Transverse colon (tissue), 4 donors: ENCODE data around the gene CAPN15. TPM values are rescaled to one million over a fixed set of nuclear protein-coding genes. Genes with fewer than 3 reads are reported as not detected.

ENCODE experiments used
- DNase-seq: peaks from one replicate; pipeline ENCODE4 v3.0.0-alpha.2; 2019
- H3K27ac ChIP-seq, 4 donors: fragments of 200-600 bp; sonication (generic); 2 replicates each; pipeline ENCODE4 v1.5.1; 2016 to 2018; ENCODE audit warnings: inconsistent platforms in 4 of 4
- H3K27me3 ChIP-seq: fragments of 200-600 bp; sonication (generic); 2 replicates; pipeline ENCODE4 v1.5.1; 2017; ENCODE audit warnings: inconsistent platforms
- H3K36me3 ChIP-seq, 4 donors: fragments of 200-600 bp; sonication (generic); 2 replicates each; pipeline ENCODE4 v1.5.1; 2017 to 2019; ENCODE audit warnings: inconsistent platforms in 4 of 4
- H3K4me1 ChIP-seq, 4 donors: fragments of 200-600 bp; sonication (generic); 2 replicates each; pipeline ENCODE4 v1.5.1; 2017 to 2020; ENCODE audit warnings: inconsistent platforms in 4 of 4
- H3K4me3 ChIP-seq, 4 donors: fragments of 200-600 bp; sonication (generic); 1 replicate in 1 of 4; 2 replicates in 3 of 4; pipeline versions ENCODE4 v1.5.1 to v1.6.1; 2017 to 2019; ENCODE audit warnings: inconsistent platforms in 4 of 4
- H3K9me3 ChIP-seq, 2 donors: fragments of 200-600 bp; sonication (generic); 2 replicates each; pipeline ENCODE4 v1.5.1; 2017 to 2019; ENCODE audit warnings: inconsistent platforms in 2 of 2
- EP300 ChIP-seq: sonication (generic); formaldehyde crosslinking; IDR thresholded peaks from one replicate; pipeline ENCODE4 v1.6.1; 2017; ENCODE audit warnings: antibody characterized with exemption, low read depth
- POLR2A ChIP-seq: fragments of 450-650 bp; IDR thresholded peaks from one replicate; pipeline ENCODE4 v1.6.1; 2016; ENCODE audit warnings: antibody characterized with exemption, mild to moderate bottlenecking, moderate library complexity
- POLR2AphosphoS5 ChIP-seq, 3 donors: sonication (generic); formaldehyde crosslinking; IDR thresholded peaks; one replicate each; pipeline ENCODE4 v1.6.1; 2016; ENCODE audit warnings: antibody characterized with exemption in 3 of 3
- WGBS, 2 donors: methylation state at CpG; one replicate each; pipeline ENCODE4 v1.1.5; 2018; ENCODE audit warnings: low coverage in 1 of 2; 5-methylcytosine and 5-hydroxymethylcytosine counted together
- in situ Hi-C, 4 donors: fragments of 200-750 bp; cut with MboI; loops; one replicate each; pipeline versions ENCODE4 v1.15.0 to v1.15.1; 2017; ENCODE audit warnings: low sequenced_read_pairs in 3 of 4, low pct_ligation_motif_present in 1 of 4, low pct_unique_long_range_greater_than_20kb in 1 of 4
- intact Hi-C: fragments of 100-400 bp; cut with DNase I; formaldehyde crosslinking; loops from one replicate; pipeline ENCODE4 v1.15.1; 2023; ENCODE audit warnings: low total_unique reads
- total RNA-seq, 4 donors: library from RNA; depleted of rRNA; stranded (reverse); fragments of >200 nt; gene quantifications; one replicate each; pipeline ENCODE4 v1.1.0, GENCODE V29; 2016
- TF ChIP-seq, protein P1 (sequence below), 5 experiments: fragments of 200-600 bp in 3 of 5; fragments of 450-650 bp in 2 of 5; sonication (generic) in 3 of 5; IDR thresholded peaks; 1 replicate in 2 of 5; 2 replicates in 3 of 5; pipeline ENCODE4 v1.5.1; 2016 to 2017; ENCODE audit warnings: antibody characterized with exemption in 5 of 5, inconsistent platforms in 3 of 5, mild to moderate bottlenecking in 2 of 5, moderate library complexity in 1 of 5

The CAPN15 gene
- total RNA-seq, 4 donors from 2014 or later, result 108 to 388 (median 175) TPM

DNA sequence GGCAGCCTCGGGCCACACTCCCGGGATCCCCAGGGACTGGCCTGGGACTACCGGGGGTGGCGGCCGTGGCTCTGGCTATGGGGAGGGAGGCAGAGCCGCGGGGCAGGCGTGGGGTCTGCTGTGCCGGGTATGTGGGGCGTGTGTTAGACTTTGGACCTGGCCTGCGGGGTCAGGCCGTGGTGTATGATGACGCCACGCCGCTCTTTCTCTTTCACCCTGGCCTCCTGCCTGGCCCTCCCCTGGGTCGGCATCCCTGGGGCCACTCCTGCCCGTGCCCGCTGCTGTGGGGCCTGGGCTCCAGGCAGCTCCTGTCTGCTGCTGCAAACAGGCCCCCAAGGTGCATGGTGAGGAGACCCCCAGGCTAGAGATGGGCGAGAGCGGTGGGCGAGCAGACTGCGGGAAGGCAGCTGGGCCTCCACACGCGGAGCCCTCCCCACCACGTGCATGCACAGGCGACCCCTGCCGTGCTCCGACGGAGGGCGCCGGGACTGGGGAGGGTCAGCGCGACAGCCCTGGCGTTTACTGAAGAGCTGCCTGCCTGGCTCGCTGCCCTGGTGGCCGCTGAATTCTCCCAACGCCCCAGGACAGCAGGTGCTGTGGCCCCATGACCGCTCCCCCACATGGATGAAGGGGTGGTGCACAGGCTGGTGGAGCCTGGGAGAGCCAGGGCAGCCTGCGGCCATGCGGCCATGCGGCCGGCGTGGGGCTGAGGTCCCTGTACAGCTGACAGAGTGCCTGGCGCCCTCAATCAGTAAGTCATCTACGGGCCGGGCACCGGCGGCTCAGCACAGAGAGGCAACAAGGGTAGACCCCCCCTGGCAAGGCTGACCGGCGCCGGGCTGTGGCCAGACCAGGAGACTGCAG, 16.0 kb downstream of the CAPN15 start:
- intact Hi-C loops, result no loop called here
- DNase-seq, result no peak
- Histone ChIP-seq H3K4me1 (peaks cover 0 to 6% (median 0%) of the 10 kb centered on the region in 4 donors), H3K27me3 (no peaks in the 10 kb centered on the region), H3K36me3 (peaks cover 0 to under 1% (median 0%) of the 10 kb centered on the region in 4 donors), H3K4me3 (no peak overlapping the region), H3K9me3 (no peaks in the 10 kb centered on the region), H3K27ac (no peak overlapping the region)
- in situ Hi-C loops, result no loop called here
- 89% methylated on average over 51 of the region's 51 CpGs; no CpG with 5 or more reads in 1 of the 2 donors for WGBS, 2 donors
- TF ChIP-seq EP300 (no peak), POLR2AphosphoS5 (IDR thresholded peaks at IDR 0.05) (no peak), POLR2A (no peak)
- TF ChIP-seq, protein P1, sequence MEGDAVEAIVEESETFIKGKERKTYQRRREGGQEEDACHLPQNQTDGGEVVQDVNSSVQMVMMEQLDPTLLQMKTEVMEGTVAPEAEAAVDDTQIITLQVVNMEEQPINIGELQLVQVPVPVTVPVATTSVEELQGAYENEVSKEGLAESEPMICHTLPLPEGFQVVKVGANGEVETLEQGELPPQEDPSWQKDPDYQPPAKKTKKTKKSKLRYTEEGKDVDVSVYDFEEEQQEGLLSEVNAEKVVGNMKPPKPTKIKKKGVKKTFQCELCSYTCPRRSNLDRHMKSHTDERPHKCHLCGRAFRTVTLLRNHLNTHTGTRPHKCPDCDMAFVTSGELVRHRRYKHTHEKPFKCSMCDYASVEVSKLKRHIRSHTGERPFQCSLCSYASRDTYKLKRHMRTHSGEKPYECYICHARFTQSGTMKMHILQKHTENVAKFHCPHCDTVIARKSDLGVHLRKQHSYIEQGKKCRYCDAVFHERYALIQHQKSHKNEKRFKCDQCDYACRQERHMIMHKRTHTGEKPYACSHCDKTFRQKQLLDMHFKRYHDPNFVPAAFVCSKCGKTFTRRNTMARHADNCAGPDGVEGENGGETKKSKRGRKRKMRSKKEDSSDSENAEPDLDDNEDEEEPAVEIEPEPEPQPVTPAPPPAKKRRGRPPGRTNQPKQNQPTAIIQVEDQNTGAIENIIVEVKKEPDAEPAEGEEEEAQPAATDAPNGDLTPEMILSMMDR (IDR thresholded peaks at IDR 0.05), result no peak

DNA sequence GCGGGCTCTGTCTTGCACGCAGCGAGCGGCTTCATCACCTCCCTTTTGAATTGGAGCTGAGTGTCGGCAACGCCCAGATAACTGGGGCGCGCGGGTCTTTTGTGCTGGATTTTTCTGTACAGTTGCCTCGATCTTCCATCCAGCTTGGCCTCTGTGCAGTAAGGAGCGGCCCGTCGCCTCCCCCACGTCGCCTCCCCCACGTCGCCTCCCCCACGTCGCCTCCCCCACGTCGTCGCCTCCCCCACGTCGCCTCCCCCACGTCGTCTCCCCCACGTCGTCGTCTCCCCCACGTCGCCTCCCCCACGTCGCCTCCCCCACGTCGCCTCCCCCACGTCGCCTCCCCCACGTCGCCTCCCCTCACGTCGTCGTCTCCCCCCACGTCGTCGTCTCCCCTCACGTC, 17.0 kb downstream of the CAPN15 start:
- in situ Hi-C loops (no loop called here), intact Hi-C loops (no loop called here)
- H3K36me3 ChIP-seq, result peaks cover 0 to 9% (median 0%) of the 10 kb centered on the region in 4 donors
- TF ChIP-seq POLR2AphosphoS5 (IDR thresholded peaks at IDR 0.05) (no peak), EP300 (no peak), POLR2A (no peak)
- TF ChIP-seq, protein P1 (IDR thresholded peaks at IDR 0.05), result no peak
- H3K27me3 ChIP-seq, result no peaks in the 10 kb centered on the region
- no peak for DNase-seq
- H3K9me3 ChIP-seq, result no peaks in the 10 kb centered on the region
- no peak overlapping the region for H3K27ac ChIP-seq
- H3K4me1 ChIP-seq, result peaks cover 0 to 6% (median 0%) of the 10 kb centered on the region in 4 donors
- 96% methylated on average over 20 of the region's 46 CpGs; no CpG with 5 or more reads in 1 of the 2 donors for WGBS, 2 donors
- H3K4me3 ChIP-seq, result no peak overlapping the region

DNA sequence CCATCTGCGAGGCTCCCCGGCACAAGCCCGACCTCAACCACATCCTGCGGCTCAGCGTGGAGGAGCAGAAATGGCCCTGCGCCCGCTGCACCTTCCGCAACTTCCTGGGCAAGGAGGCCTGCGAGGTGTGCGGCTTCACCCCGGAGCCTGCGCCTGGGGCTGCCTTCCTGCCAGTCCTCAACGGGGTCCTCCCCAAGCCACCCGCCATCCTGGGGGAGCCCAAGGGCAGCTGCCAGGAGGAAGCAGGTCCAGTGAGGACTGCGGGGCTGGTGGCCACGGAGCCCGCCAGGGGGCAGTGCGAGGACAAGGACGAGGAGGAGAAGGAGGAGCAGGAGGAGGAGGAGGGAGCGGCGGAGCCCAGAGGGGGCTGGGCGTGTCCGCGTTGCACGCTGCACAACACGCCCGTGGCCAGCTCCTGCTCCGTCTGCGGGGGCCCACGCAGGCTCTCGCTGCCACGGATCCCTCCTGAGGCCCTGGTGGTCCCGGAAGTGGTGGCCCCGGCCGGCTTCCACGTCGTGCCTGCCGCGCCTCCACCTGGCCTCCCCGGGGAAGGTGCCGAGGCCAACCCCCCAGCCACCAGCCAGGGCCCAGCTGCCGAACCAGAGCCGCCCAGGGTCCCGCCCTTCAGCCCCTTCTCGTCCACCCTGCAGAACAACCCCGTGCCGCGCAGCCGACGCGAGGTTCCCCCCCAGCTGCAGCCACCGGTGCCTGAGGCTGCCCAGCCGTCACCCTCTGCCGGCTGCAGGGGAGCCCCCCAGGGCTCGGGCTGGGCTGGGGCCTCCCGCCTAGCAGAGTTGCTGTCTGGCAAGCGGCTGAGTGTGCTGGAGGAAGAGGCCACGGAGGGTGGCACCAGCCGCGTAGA, 19.6 kb downstream of the CAPN15 start:
- H3K9me3 ChIP-seq, result no peaks in the 10 kb centered on the region
- peak; percentile 86 for DNase-seq
- in situ Hi-C loops, result no loop called here
- H3K27me3 ChIP-seq, result no peaks in the 10 kb centered on the region
- TF ChIP-seq, protein P1 (IDR thresholded peaks at IDR 0.05), result peak; percentile 50 to 84 (median 67)
- no peak for TF ChIP-seq POLR2A
- TF ChIP-seq EP300, result no peak
- no peak for TF ChIP-seq POLR2AphosphoS5 (IDR thresholded peaks at IDR 0.05)
- H3K4me3 ChIP-seq, result peak overlapping the region in 1 of 4 donors; percentile 10
- H3K36me3 ChIP-seq, result peaks cover 0 to 21% (median 4%) of the 10 kb centered on the region in 4 donors
- H3K27ac ChIP-seq, result no peak overlapping the region
- intact Hi-C loops, result no loop called here
- peaks cover 0 to 6% (median 0%) of the 10 kb centered on the region in 4 donors for H3K4me1 ChIP-seq
- WGBS, 2 donors, result 71% methylated on average over 47 of the region's 60 CpGs; no CpG with 5 or more reads in 1 of the 2 donors

DNA sequence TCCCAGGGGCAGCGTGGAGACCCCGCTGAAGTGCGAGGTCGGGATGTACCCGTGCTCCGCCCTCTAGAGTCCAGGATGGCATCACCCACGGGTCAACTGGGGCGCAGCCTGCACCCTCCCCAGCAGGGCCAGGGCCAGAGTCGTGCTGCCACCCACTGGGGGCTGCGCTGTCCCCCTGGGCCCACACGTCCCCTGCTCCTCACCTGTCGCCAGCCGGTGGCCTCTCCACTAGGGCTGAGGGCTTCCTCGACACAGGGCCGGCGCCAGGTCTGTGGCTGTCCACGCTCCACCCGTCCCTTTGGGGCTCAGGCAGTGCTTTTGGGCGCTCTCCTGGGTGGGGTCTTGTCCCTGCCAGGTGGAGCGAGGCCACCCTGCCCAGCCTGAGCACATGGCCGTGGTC, 21.1 kb downstream of the CAPN15 start:
- in situ Hi-C loops (no loop called here), intact Hi-C loops (no loop called here)
- Histone ChIP-seq H3K9me3 (no peaks in the 10 kb centered on the region), H3K4me1 (peaks cover 0 to 6% (median 0%) of the 10 kb centered on the region in 4 donors), H3K27ac (no peak overlapping the region), H3K36me3 (peaks cover 0 to 26% (median 8%) of the 10 kb centered on the region in 4 donors), H3K27me3 (no peaks in the 10 kb centered on the region), H3K4me3 (no peak overlapping the region)
- no peak for TF ChIP-seq POLR2AphosphoS5 (IDR thresholded peaks at IDR 0.05)
- TF ChIP-seq, protein P1 (IDR thresholded peaks at IDR 0.05), result no peak
- no peak for TF ChIP-seq EP300
- TF ChIP-seq POLR2A, result no peak
- WGBS, 2 donors, result 94% methylated on average over 17 of the region's 21 CpGs; no CpG with 5 or more reads in 1 of the 2 donors
- DNase-seq, result no peak
